SK-N-SH (cell line): ENCODE results near the gene STK16. TPM values are rescaled to one million over a fixed set of nuclear protein-coding genes. Genes with fewer than 3 reads are reported as not detected.

Source experiments
- CTCF ChIA-PET: fragments of 300-600, 350-600 bp; formaldehyde crosslinking; extraction: SDS; loops from one replicate; lab custom pipeline; 2021; lab: Yijun Ruan, JAX
- POLR2A ChIA-PET: fragments of 350-600 bp; sonication (Branson Sonifier 250); formaldehyde crosslinking; extraction: SDS; loops from one replicate; lab custom pipeline; 2020; ENCODE audit warnings: antibody characterized with exemption, inconsistent platforms; lab: Yijun Ruan, JAX
- DNase-seq: peaks from one replicate; pipeline ENCODE4 v3.0.0; 2012
- H2AFZ ChIP-seq: fragments of 200-600 bp; sonication (generic); 2 replicates; pipeline ENCODE4 v1.8.1; 2016; ENCODE audit warnings: antibody characterized with exemption, mild to moderate bottlenecking, low read depth
- H3F3A ChIP-seq: fragments of 200-600 bp; sonication (generic); replicated peaks from 2 replicates; pipeline ENCODE3; 2016; ENCODE audit warnings: antibody characterized with exemption, mild to moderate bottlenecking; ENCODE audit not compliant: insufficient read depth
- H3K27ac ChIP-seq, 2 experiments: fragments of 200-500 bp in 1 of 2; fragments of 200-600 bp in 1 of 2; sonication (Bioruptor generic) in 1 of 2; sonication (generic), shearing (Covaris generic) in 1 of 2; 2 replicates each; pipeline versions ENCODE4 v1.5.1 to v1.6.1; 2014 to 2016; ENCODE audit warnings: low read depth in 2 of 2, inconsistent platforms in 1 of 2, low read length in 1 of 2, mild to moderate bottlenecking in 1 of 2, mixed read lengths in 1 of 2
- H3K27me3 ChIP-seq: fragments of 200-600 bp; sonication (generic), shearing (Covaris generic); 2 replicates; pipeline ENCODE4 v1.6.1; 2016; ENCODE audit warnings: mixed run types; ENCODE audit not compliant: insufficient read depth
- H3K36me3 ChIP-seq, 2 experiments: fragments of 200-500 bp in 1 of 2; fragments of 200-600 bp in 1 of 2; sonication (Bioruptor generic) in 1 of 2; sonication (generic) in 1 of 2; replicated peaks in 1 of 2; 2 replicates each; pipeline versions ENCODE3 to v1.5.1; 2014 to 2016; ENCODE audit warnings: low read length in 1 of 2, mild to moderate bottlenecking in 1 of 2; ENCODE audit not compliant: insufficient read depth in 2 of 2, control insufficient read depth in 1 of 2
- H3K4me1 ChIP-seq, 2 experiments: fragments of 200-500 bp in 1 of 2; fragments of 200-600 bp in 1 of 2; sonication (Bioruptor generic) in 1 of 2; sonication (generic), shearing (Covaris generic) in 1 of 2; 2 replicates each; pipeline versions ENCODE4 v1.5.1 to v1.6.1; 2014 to 2016; ENCODE audit warnings: low read depth in 1 of 2, low read length in 1 of 2, mixed run types in 1 of 2; ENCODE audit not compliant: insufficient read depth in 2 of 2, control insufficient read depth in 1 of 2
- H3K4me2 ChIP-seq: fragments of 200-600 bp; sonication (generic), shearing (Covaris generic); 2 replicates; pipeline ENCODE4 v1.6.1; 2017; ENCODE audit warnings: mixed run types
- H3K4me3 ChIP-seq, 2 experiments: fragments of 200-500 bp in 1 of 2; fragments of 200-600 bp in 1 of 2; sonication (Bioruptor generic) in 1 of 2; sonication (generic), shearing (Covaris generic) in 1 of 2; 2 replicates each; pipeline versions ENCODE4 v1.5.1 to v1.8.1; 2014 to 2016; ENCODE audit warnings: low read depth in 2 of 2, inconsistent platforms in 1 of 2, low read length in 1 of 2, mild to moderate bottlenecking in 1 of 2, mixed read lengths in 1 of 2, moderate library complexity in 1 of 2
- H3K79me2 ChIP-seq: fragments of 200-600 bp; sonication (generic); 2 replicates; pipeline ENCODE4 v1.8.1; 2017; ENCODE audit warnings: mild to moderate bottlenecking; ENCODE audit not compliant: insufficient read depth
- H3K9ac ChIP-seq: fragments of 200-600 bp; sonication (generic); 2 replicates; pipeline ENCODE4 v1.6.1; 2017; ENCODE audit warnings: mixed run types
- H3K9me2 ChIP-seq: fragments of 200-600 bp; sonication (generic); 2 replicates; pipeline ENCODE4 v1.6.1; 2017; ENCODE audit warnings: mixed run types
- H3K9me3 ChIP-seq: fragments of 200-600 bp; sonication (generic); 2 replicates; pipeline ENCODE4 v1.6.1; 2017; ENCODE audit warnings: mixed run types, mild to moderate bottlenecking, moderate library complexity
- H4K20me1 ChIP-seq: fragments of 200-600 bp; sonication (generic); 2 replicates; pipeline ENCODE4 v1.6.1; 2017; ENCODE audit warnings: mild to moderate bottlenecking, mixed run types; ENCODE audit not compliant: insufficient read depth
- ELF1 ChIP-seq: IDR thresholded peaks from 2 replicates; pipeline ENCODE4 v1.4.0; 2012
- FOXM1 ChIP-seq: IDR thresholded peaks from 2 replicates; pipeline ENCODE4 v1.4.0; 2012; ENCODE audit warnings: low read depth, mild to moderate bottlenecking
- MXI1 ChIP-seq: IDR thresholded peaks from 2 replicates; pipeline ENCODE4 v1.6.1; 2012; ENCODE audit warnings: mild to moderate bottlenecking, low read depth, low read length, improper control_type of control experiment
- NFIC ChIP-seq: IDR thresholded peaks from 2 replicates; pipeline ENCODE4 v1.4.0; 2012; ENCODE audit warnings: borderline replicate concordance
- NRF1 ChIP-seq: IDR thresholded peaks from 2 replicates; pipeline ENCODE4 v1.6.1; 2012; ENCODE audit warnings: low read depth, mild to moderate bottlenecking, low read length
- RAD21 ChIP-seq: IDR thresholded peaks from 2 replicates; pipeline ENCODE4 v1.6.1; 2012; ENCODE audit warnings: mild to moderate bottlenecking, low read length
- RXRA ChIP-seq: IDR thresholded peaks from 2 replicates; pipeline ENCODE4 v1.4.0; 2012; ENCODE audit warnings: low read depth, mild to moderate bottlenecking, borderline replicate concordance
- TAF1 ChIP-seq: IDR thresholded peaks from 2 replicates; pipeline ENCODE4 v1.6.1; 2012; ENCODE audit warnings: low read depth, mild to moderate bottlenecking, low read length, moderate library complexity, borderline replicate concordance
- YY1 ChIP-seq: IDR thresholded peaks from 2 replicates; pipeline ENCODE4 v1.4.0; 2012; ENCODE audit warnings: low read depth, mild to moderate bottlenecking
- WGBS: methylation state at CpG from one replicate; pipeline ENCODE4 v1.1.6; 2017; ENCODE audit warnings: low lambda C conversion rate; 5-methylcytosine and 5-hydroxymethylcytosine counted together
- polyA plus RNA-seq, 3 experiments: library from polyadenylated mRNA; depleted of rRNA; stranded (reverse); fragments of >200 nt; gene quantifications; 2 replicates each; pipeline ENCODE4 v1.2.3, GENCODE V29; 2012
- TF ChIP-seq, protein P1 (sequence below): fragments of 150-350 bp; IDR thresholded peaks from 2 replicates; pipeline ENCODE4 v1.6.1; 2016; ENCODE audit warnings: mild to moderate bottlenecking, low read depth, low read length

The STK16 gene
- polyA plus RNA-seq, 1 of the 3 experiments (the other 2 are of a cell fraction), result 57.6 TPM

DNA sequence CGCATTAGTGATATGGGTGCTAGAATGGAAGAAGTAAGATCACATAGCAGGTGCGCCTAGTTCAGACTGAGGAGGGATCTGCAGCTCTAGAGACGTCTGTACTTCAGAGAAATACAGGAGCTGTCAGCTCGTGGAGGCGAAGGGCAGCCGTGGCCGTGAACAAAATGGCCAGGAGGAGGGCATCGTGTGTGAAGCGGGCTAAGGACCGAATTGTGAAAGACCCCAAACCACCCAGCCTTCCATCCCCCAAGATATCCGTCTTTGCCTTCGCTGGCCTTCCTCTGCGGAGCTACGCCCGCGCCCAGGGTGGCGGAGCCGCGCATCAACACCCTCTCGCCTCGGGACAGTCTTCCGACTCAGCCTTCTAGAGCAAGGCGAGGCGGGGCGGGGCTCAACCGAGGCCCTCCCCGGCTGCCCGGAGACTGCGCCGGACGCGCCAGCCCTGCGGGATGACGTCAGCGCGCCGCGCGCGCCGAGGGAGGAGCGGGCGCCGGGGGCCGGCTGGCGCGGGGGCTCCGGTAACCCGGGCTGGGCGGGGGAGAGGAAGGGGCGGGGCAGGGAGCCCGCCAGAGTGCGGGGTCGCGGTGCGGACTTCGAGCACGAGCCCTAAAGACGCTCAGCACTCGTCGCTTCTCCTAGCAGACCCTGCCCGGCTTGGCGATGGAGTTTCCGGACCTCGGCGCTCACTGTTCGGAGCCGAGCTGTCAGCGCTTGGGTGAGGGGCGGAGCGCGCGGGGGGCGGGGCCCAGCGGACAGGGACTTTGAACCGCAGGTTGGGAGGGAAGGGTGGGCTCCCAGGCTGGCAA lies 38.7 kb upstream of the STK16 start, which contains the start of gene ZFAND2B (continued):
- TF ChIP-seq RAD21 (0 out of 2 replicates have a peak, but pooled peaks have one; percentile 2), TAF1 (peak; percentile 86), YY1 (no peak), NRF1 (peak; percentile 78)
- TF ChIP-seq, all 33 proteins: peak for 8

- Histone ChIP-seq H3F3A (peaks cover 15% of the 10 kb centered on the region), H3K9me3 (no peaks in the 10 kb centered on the region), H3K4me2 (peak overlapping the region; percentile 86), H3K9ac (peak overlapping the region; percentile 17; the same call in 1 of the 2 replicates), H3K9me2 (no peaks in the 10 kb centered on the region), H3K4me1 (peaks cover 13 to 20% of the 10 kb centered on the region in 2 experiments; a peak in 3 of 4 replicates), H3K27ac (peak overlapping the region; percentile 67 to 83; a peak in 3 of 4 replicates), H3K79me2 (no peaks in the 10 kb centered on the region), H4K20me1 (no peaks in the 10 kb centered on the region), H2AFZ (peak overlapping the region; percentile 17; the same call in 1 of the 2 replicates), H3K36me3 (peaks cover 9 to 26% of the 10 kb centered on the region in 2 experiments), H3K4me3 (peak overlapping the region; percentile 69), H3K27me3 (no peaks in the 10 kb centered on the region)
- ChIA-PET POLR2A (interaction anchor here (1.2 to 4.6 kb wide), 4 partner anchors 10 to 333 kb away, joined by 4 to 52 read pairs (median 8); partner anchors contain the start of genes ABCB6, GLB1L and STK16), CTCF (interaction anchor here (0.6 to 4.0 kb wide), 4 partner anchors 10 to 81 kb away, joined by 3 to 26 read pairs (median 12); partner anchors contain the start of genes ABCB6, CNPPD1 and SLC23A3)
- 23% methylated on average over 19 of the region's 22 CpGs for WGBS
- DNase-seq, result no peak
- TF ChIP-seq NFIC, result no peak
- TF ChIP-seq MXI1, result peak; percentile 86
- TF ChIP-seq FOXM1, result no peak
- TF ChIP-seq, protein P1, sequence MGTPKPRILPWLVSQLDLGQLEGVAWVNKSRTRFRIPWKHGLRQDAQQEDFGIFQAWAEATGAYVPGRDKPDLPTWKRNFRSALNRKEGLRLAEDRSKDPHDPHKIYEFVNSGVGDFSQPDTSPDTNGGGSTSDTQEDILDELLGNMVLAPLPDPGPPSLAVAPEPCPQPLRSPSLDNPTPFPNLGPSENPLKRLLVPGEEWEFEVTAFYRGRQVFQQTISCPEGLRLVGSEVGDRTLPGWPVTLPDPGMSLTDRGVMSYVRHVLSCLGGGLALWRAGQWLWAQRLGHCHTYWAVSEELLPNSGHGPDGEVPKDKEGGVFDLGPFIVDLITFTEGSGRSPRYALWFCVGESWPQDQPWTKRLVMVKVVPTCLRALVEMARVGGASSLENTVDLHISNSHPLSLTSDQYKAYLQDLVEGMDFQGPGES, result no peak
- no peak for TF ChIP-seq ELF1
- peak; percentile 28; the same call in 1 of the 2 replicates for TF ChIP-seq NRF1
- no peak for TF ChIP-seq RXRA
Measured at GRCh38 chr2:219207134-219207883, 38.0 kb upstream of the STK16 start.
